Body of pancreas (tissue), 4 donors: ENCODE measurements around the gene LILRA5. TPM values are rescaled to one million over a fixed set of nuclear protein-coding genes. Genes with fewer than 3 reads are reported as not detected.

Experiments used
- ATAC-seq: fragments of 150-250 bp; one replicate; pipeline ENCODE4 v1.9.1; 2016
- DNase-seq, 4 donors: peaks; one replicate each; pipeline ENCODE4 v3.0.0-alpha.2; 2019
- H3K27ac ChIP-seq, 4 donors: fragments of 200-600 bp; sonication (generic); 1 replicate in 3 of 4; 2 replicates in 1 of 4; pipeline versions ENCODE4 v1.5.1 to v1.6.1; 2016 to 2019; ENCODE audit warnings: mild to moderate bottlenecking in 1 of 4, mixed read lengths in 1 of 4, moderate library complexity in 1 of 4
- H3K27me3 ChIP-seq, 2 donors: fragments of 200-600 bp; sonication (generic); one replicate each; pipeline ENCODE4 v1.6.0; 2016; ENCODE audit warnings: mild to moderate bottlenecking in 1 of 2
- H3K36me3 ChIP-seq, 2 donors: fragments of 200-600 bp; sonication (generic); replicated peaks in 1 of 2; 2 replicates each; pipeline ENCODE4 v1.5.1; 2016; ENCODE audit warnings: low read depth in 2 of 2; ENCODE audit not compliant: insufficient read depth in 1 of 2
- H3K4me1 ChIP-seq: fragments of 200-600 bp; sonication (generic); one replicate; pipeline ENCODE4 v1.6.0; 2016
- H3K4me3 ChIP-seq, 2 donors: fragments of 200-600 bp; sonication (generic); 1 replicate in 1 of 2; 2 replicates in 1 of 2; pipeline ENCODE4 v1.5.1; 2016 to 2019
- H3K9me3 ChIP-seq, 3 donors: fragments of 200-600 bp; sonication (generic); 1 replicate in 2 of 3; 2 replicates in 1 of 3; pipeline ENCODE4 v1.5.1; 2016
- POLR2A ChIP-seq, 3 donors: fragments of 450-650 bp; IDR thresholded peaks; one replicate each; pipeline ENCODE4 v1.6.1; 2016; ENCODE audit warnings: antibody characterized with exemption in 3 of 3, mild to moderate bottlenecking in 2 of 3
- WGBS, 2 donors: methylation state at CpG; one replicate each; pipeline ENCODE4 v1.1.5; 2017; 5-methylcytosine and 5-hydroxymethylcytosine counted together
- intact Hi-C: fragments of 100-400 bp; cut with DNase I; formaldehyde crosslinking; loops from one replicate; pipeline ENCODE4 v1.15.1; 2023
- total RNA-seq, 2 donors: library from RNA; depleted of rRNA; stranded (reverse); fragments of >200 nt; gene quantifications; one replicate each; pipeline ENCODE4 v1.1.0, GENCODE V29; 2016
- TF ChIP-seq, protein P1 (sequence below), 7 experiments: fragments of 450-650 bp in 4 of 7; fragments of 200-600 bp in 3 of 7; sonication (generic) in 3 of 7; IDR thresholded peaks; one replicate each; pipeline ENCODE4 v1.5.1; 2016 to 2019; ENCODE audit warnings: antibody characterized with exemption in 7 of 7

The LILRA5 gene
- total RNA-seq, 2 donors from 2014 or later = 0.78 TPM; not detected in 1

DNA sequence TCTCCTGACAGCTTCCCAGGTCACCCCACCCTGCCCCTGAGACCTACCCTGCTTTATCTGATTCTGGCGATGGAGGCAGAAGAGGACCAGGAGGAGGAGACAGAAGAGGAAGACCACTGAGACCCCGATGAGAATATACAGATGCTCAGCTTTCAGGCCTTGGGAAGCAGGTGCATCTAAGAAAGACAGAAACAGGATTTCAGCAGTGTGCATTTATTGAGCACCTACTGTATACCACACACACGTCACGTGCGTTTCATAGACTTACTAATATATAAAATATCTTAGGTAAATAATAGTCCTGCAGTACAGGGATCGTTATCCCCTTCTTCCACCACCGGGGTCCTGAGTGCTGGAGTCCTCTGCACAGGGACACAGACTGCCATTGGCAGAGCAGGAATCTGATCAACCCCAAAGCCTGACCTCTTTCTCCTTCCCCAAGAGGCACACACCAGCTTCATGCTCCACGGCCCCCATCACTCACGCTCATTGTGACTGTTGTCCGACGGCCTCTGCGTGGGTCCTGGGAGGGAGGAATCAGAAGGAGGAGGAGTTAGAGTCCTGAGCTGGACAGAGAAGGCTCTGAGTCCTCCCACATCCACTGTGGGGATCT, 43.6 kb upstream of the LILRA5 start:
- no peaks in the 10 kb centered on the region for H3K4me1 ChIP-seq
- intact Hi-C loops = no loop called here
- DNase-seq (no peak), ATAC-seq (no peak)
- WGBS, 2 donors = 52 to 54% methylated on average over 12 of the region's 12 CpGs
- no peaks in the 10 kb centered on the region for H3K9me3 ChIP-seq
- no peak overlapping the region for H3K4me3 ChIP-seq
- no peak overlapping the region for H3K27ac ChIP-seq
- TF ChIP-seq, protein P1, sequence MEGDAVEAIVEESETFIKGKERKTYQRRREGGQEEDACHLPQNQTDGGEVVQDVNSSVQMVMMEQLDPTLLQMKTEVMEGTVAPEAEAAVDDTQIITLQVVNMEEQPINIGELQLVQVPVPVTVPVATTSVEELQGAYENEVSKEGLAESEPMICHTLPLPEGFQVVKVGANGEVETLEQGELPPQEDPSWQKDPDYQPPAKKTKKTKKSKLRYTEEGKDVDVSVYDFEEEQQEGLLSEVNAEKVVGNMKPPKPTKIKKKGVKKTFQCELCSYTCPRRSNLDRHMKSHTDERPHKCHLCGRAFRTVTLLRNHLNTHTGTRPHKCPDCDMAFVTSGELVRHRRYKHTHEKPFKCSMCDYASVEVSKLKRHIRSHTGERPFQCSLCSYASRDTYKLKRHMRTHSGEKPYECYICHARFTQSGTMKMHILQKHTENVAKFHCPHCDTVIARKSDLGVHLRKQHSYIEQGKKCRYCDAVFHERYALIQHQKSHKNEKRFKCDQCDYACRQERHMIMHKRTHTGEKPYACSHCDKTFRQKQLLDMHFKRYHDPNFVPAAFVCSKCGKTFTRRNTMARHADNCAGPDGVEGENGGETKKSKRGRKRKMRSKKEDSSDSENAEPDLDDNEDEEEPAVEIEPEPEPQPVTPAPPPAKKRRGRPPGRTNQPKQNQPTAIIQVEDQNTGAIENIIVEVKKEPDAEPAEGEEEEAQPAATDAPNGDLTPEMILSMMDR (IDR thresholded peaks at IDR 0.05) = no peak
- TF ChIP-seq POLR2A (IDR thresholded peaks at IDR 0.05) = no peak
- no peaks in the 10 kb centered on the region for H3K27me3 ChIP-seq
- no peaks in the 10 kb centered on the region for H3K36me3 ChIP-seq

DNA sequence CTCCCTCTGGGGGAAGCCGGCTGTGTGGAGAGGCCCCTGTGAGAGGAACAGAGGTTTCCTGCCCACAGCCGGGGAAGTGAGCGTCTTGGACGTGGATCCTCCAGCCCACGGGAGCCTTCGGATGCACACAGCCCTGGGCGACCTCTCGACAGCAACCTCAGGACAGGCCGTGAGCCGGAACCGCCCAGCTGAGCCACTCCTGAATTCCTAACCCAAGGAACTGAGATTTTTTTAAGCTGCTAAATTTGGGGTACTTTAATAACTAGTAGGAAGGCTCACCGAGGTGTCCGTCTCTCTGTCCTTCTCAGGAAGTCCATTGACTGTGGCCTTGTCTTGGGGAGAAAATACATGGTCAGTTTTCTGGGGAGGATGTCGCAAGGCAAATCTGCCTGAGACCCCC, 42.7 kb upstream of the LILRA5 start:
- DNase-seq = no peak
- Histone ChIP-seq H3K9me3 (no peaks in the 10 kb centered on the region), H3K36me3 (no peaks in the 10 kb centered on the region), H3K27ac (no peak overlapping the region), H3K4me3 (no peak overlapping the region), H3K27me3 (no peaks in the 10 kb centered on the region), H3K4me1 (no peaks in the 10 kb centered on the region)
- intact Hi-C loops = no loop called here
- no peak for ATAC-seq
- TF ChIP-seq POLR2A (IDR thresholded peaks at IDR 0.05) = no peak
- TF ChIP-seq, protein P1 (IDR thresholded peaks at IDR 0.05) = no peak
- 69 to 79% methylated on average over 14 of the region's 14 CpGs for WGBS, 2 donors

DNA sequence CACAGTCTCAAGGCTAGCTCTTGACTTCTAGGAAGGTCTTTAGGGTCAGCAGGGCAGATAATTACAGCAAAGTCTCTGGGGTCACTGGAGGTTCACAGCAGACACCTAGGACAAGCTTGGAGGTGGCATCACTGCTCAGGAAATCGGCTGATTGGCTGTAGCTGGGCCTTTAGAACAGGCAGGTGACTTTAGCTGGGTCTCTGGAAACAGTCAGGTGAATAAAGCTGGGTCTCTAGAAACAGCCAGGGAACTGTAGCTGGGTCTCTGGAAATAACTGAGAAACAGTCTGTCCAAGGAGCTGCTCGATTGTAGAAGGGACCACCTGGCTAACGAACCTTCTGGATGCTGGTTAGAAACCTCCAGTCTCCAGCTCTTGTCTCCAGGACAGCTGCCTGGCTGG, 41.8 kb upstream of the LILRA5 start:
- no peaks in the 10 kb centered on the region for H3K27me3 ChIP-seq
- no peak overlapping the region for H3K27ac ChIP-seq

DNA sequence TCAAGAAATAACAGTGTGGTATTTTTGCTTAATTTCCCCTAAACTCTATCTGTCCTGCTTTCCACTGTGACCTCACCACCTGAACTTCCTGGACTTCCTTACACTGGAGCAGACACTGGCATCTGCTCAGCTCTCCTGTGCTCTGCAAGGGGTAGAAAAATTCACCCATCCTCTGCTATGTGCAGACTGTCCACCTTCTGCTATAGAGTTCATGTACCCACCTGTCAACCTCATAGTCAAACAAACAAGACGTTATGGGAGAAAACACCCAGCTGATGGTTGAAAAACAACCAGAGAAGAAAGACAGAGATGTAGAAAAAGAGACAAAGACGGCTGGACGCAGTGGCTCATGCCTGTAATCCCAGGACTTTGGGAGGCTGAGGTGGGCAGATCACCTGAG, 39.6 kb upstream of the LILRA5 start:
- H3K4me1 ChIP-seq = no peaks in the 10 kb centered on the region
- WGBS, 2 donors = 28% methylated on average over 3 of the region's 3 CpGs
- no peak overlapping the region for H3K27ac ChIP-seq
- no peak overlapping the region for H3K4me3 ChIP-seq
- no peaks in the 10 kb centered on the region for H3K9me3 ChIP-seq
- no peaks in the 10 kb centered on the region for H3K27me3 ChIP-seq
- no peak for ATAC-seq
- no peaks in the 10 kb centered on the region for H3K36me3 ChIP-seq
- intact Hi-C loops = no loop called here
- TF ChIP-seq, protein P1 (IDR thresholded peaks at IDR 0.05) = no peak
- no peak for TF ChIP-seq POLR2A (IDR thresholded peaks at IDR 0.05)
- no peak for DNase-seq

More for the DNA sequence above, 41.8 kb upstream of the LILRA5 start:
- no peaks in the 10 kb centered on the region for H3K36me3 ChIP-seq
- no peaks in the 10 kb centered on the region for H3K4me1 ChIP-seq
- ATAC-seq (no peak), DNase-seq (no peak)
- no peak for TF ChIP-seq POLR2A (IDR thresholded peaks at IDR 0.05)
- TF ChIP-seq, protein P1 (IDR thresholded peaks at IDR 0.05) = no peak
- WGBS, 2 donors = 38 to 53% methylated on average over 3 of the region's 3 CpGs
- H3K9me3 ChIP-seq = no peaks in the 10 kb centered on the region
- intact Hi-C loops = no loop called here
- no peak overlapping the region for H3K4me3 ChIP-seq

DNA sequence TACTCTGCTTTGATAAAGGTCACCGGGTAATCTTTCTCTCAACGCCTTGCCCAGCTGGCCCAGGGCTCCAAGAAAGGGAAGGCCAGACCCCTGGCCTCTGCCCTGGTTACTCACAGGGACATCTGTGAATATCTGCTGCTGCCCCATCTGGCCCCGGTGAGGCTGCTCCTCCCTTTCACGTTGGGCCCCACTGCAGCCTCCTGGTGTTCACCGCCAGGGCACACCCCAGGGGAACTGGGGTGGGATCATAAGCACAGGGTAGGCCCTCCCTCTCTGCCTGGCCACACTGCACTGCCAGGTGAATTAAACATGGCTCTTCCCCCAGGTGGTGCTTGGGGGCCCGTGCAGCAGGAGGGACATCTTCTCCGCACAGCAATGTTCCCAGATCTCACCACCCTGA, 39.1 kb upstream of the LILRA5 start:
- ATAC-seq (no peak), DNase-seq (no peak)
- TF ChIP-seq, protein P1 (IDR thresholded peaks at IDR 0.05) = no peak
- no peak for TF ChIP-seq POLR2A (IDR thresholded peaks at IDR 0.05)
- 59 to 61% methylated on average over 5 to 7 of the region's 7 CpGs for WGBS, 2 donors
- H3K27me3 ChIP-seq = no peaks in the 10 kb centered on the region
- H3K36me3 ChIP-seq = no peaks in the 10 kb centered on the region
- no peak overlapping the region for H3K4me3 ChIP-seq
- H3K9me3 ChIP-seq = no peaks in the 10 kb centered on the region
- intact Hi-C loops = no loop called here
- H3K27ac ChIP-seq = no peak overlapping the region
- H3K4me1 ChIP-seq = no peaks in the 10 kb centered on the region
